ENCODE data around the gene ZNF778. TPM values are rescaled to one million over a fixed set of nuclear protein-coding genes. Genes with fewer than 3 reads are reported as not detected.
A peak's percentile ranks its signal among the peaks of the same experiment; 100 is the strongest.

The ZNF778 gene
- total and polyA plus RNA-seq, 2 of the 8 experiments (the other 6 are each of a cell fraction or from before 2014, with no cell fraction given), result 9.5 to 21.9 TPM

- H2BK15ac ChIP-seq (ENCODE audit: low read length), result no peak overlapping the region; the same call in 1 of the 2 replicates
- peaks cover 0 to 26% (median 17%) of the 10 kb centered on the region in 4 experiments; a peak in 6 of 7 replicates for H3K4me1 ChIP-seq (replicated peaks in 1 of 4; ENCODE audit: control insufficient read depth in 3 of 4, insufficient read depth in 4 of 4, low read length in 3 of 4)
- FAIRE-seq (no peak), DNase-seq (ENCODE audit: low read depth in 1 of 2, low spot score in 2 of 2) (peak in 1 of 2 experiments; percentile 49)
- no peaks in the 10 kb centered on the region for H3K79me2 ChIP-seq (ENCODE audit: control insufficient read depth in 1 of 2, insufficient read depth in 2 of 2, low read length in 2 of 2)
- no peak overlapping the region for H3K23ac ChIP-seq (ENCODE audit: insufficient read length)
- H3K56ac ChIP-seq (replicated peaks; ENCODE audit: insufficient read length, low read depth, low read length), result no peak overlapping the region
- no peak overlapping the region for H2AFZ ChIP-seq (ENCODE audit: low read length)
- ChIA-PET POLR2A (ENCODE audit: partially characterized antibody) (interaction anchor here (1.1 to 2.3 kb wide), 6 partner anchors 8 to 361 kb away, joined by 3 to 9 read pairs (median 4); partner anchors contain the start of genes APRT and SLC22A31), CTCF (ENCODE audit: partially characterized antibody) (interaction anchor here (0.6 to 3.0 kb wide), 9 partner anchors 17 to 436 kb away, joined by 3 to 10 read pairs (median 4); no protein-coding TSS in a partner anchor)
- no peak overlapping the region for H2BK12ac ChIP-seq (ENCODE audit: low read depth, low read length)
- no peak overlapping the region for H3K18ac ChIP-seq (ENCODE audit: extremely low read depth, low read length)
- H2AK5ac ChIP-seq (ENCODE audit: low read depth, low read length), result no peak overlapping the region
- no peak overlapping the region for H2BK20ac ChIP-seq (ENCODE audit: low read length)
- H3K4me2 ChIP-seq (ENCODE audit: insufficient read depth in 1 of 2, low read depth in 2 of 2, low read length in 2 of 2), result peak overlapping the region; percentile 2 to 26; a peak in 1 of 4 replicates
- H3K4ac ChIP-seq (replicated peaks; ENCODE audit: insufficient read length, low read depth, low read length), result no peak overlapping the region
- H3K36me3 ChIP-seq (ENCODE audit: control insufficient read depth in 2 of 4, insufficient read depth in 4 of 4, low read length in 3 of 4), result no peaks in the 10 kb centered on the region
- no peaks in the 10 kb centered on the region for H3K9me3 ChIP-seq (ENCODE audit: insufficient read depth in 2 of 2, low read depth in 1 of 2, low read length in 1 of 2)
- no peak overlapping the region for H3K4me3 ChIP-seq (ENCODE audit: extremely low read depth in 1 of 4, insufficient read depth in 2 of 4, low read depth in 3 of 4, low read length in 4 of 4)
- no peaks in the 10 kb centered on the region for H3K79me1 ChIP-seq (ENCODE audit: low read depth, low read length)
- H3K27ac ChIP-seq (ENCODE audit: low read depth, low read length), result no peak overlapping the region
- H3K23me2 ChIP-seq (ENCODE audit: low read depth, low read length), result peaks cover 5% of the 10 kb centered on the region
- peaks cover 0 to 7% (median 4%) of the 10 kb centered on the region in 4 experiments; a peak in 4 of 7 replicates for H3K27me3 ChIP-seq (replicated peaks in 1 of 4; ENCODE audit: control insufficient read depth in 3 of 4, extremely low read depth in 1 of 4, insufficient read depth in 3 of 4, low read length in 3 of 4)
- no peak overlapping the region for H4K91ac ChIP-seq (replicated peaks; ENCODE audit: insufficient read length, low read length)
- peak overlapping the region; percentile 51 for H4K8ac ChIP-seq (ENCODE audit: extremely low read depth, insufficient read depth, low read length)
- peak overlapping the region; percentile 24; the same call in 1 of the 2 replicates for H2BK5ac ChIP-seq (ENCODE audit: low read depth, low read length)
- no peak overlapping the region for H3K9ac ChIP-seq (replicated peaks in 1 of 4; ENCODE audit: extremely low read depth in 1 of 4, low read depth in 3 of 4, low read length in 3 of 4)
- H4K5ac ChIP-seq (ENCODE audit: insufficient read length, low read depth, low read length), result no peak overlapping the region
- no peak overlapping the region for H3K14ac ChIP-seq (ENCODE audit: insufficient read length)
- peaks cover 0 to 3% of the 10 kb centered on the region in 2 experiments for H4K20me1 ChIP-seq (replicated peaks in 1 of 2; ENCODE audit: control insufficient read depth in 1 of 2, insufficient read depth in 2 of 2, low read length in 2 of 2)
- WGBS, 2 experiments (ENCODE audit: extremely low coverage in 1 of 2, insufficient coverage in 1 of 2, insufficient read length in 1 of 2, insufficient replicate concordance in 2 of 2, low coverage in 1 of 2, low lambda C conversion rate in 2 of 2, missing lambda C conversion rate in 1 of 2), result 73% methylated on average over 11 of the region's 11 CpGs; no CpG with 5 or more reads in 1 of the 2 experiments
- no peak overlapping the region for H2BK120ac ChIP-seq (replicated peaks; ENCODE audit: low read depth, low read length)
- TF ChIP-seq SUZ12 (IDR thresholded peaks at IDR 0.05; ENCODE audit: low read length), result no peak
- no peak for TF ChIP-seq NRF1 (IDR thresholded peaks at IDR 0.05; ENCODE audit: low read depth, low read length)
- no peak for TF ChIP-seq BACH1 (IDR thresholded peaks at IDR 0.05; ENCODE audit: low read length)
- no peak for TF ChIP-seq TCF12 (IDR thresholded peaks at IDR 0.05; ENCODE audit: low read depth, low read length)
- TF ChIP-seq BRCA1 (IDR thresholded peaks at IDR 0.05; ENCODE audit: low read depth, low read length), result no peak
- no peak for TF ChIP-seq BCL11A (IDR thresholded peaks at IDR 0.05; ENCODE audit: low read depth in 2 of 2, low read length in 2 of 2)
- no peak for TF ChIP-seq POU5F1 (IDR thresholded peaks at IDR 0.05; ENCODE audit: low read depth, low read length)
- TF ChIP-seq CHD2 (IDR thresholded peaks at IDR 0.05; ENCODE audit: low read length), result no peak
Observed at GRCh38 chr16:89173174-89173921, 44.2 kb upstream of the ZNF778 start.
